Breast epithelium (tissue), 3 donors: ENCODE measurements around the gene AGTR1.
"Not testable (repeated sequence)": the region's sequence is repeated elsewhere in the genome, so short reads cannot be mapped to it uniquely, and the experiment has no call there.

Experiments
- CTCF ChIP-seq, 3 donors: fragments of 450-650 bp; IDR thresholded peaks; one replicate each; pipeline ENCODE4 v1.5.1; 2016 to 2017; ENCODE audit warnings: antibody characterized with exemption in 3 of 3, mild to moderate bottlenecking in 3 of 3, moderate library complexity in 3 of 3
- POLR2A ChIP-seq: fragments of 450-650 bp; IDR thresholded peaks from one replicate; pipeline ENCODE4 v1.6.1; 2016; ENCODE audit warnings: antibody characterized with exemption, mild to moderate bottlenecking, moderate library complexity
- POLR2AphosphoS5 ChIP-seq, 3 donors: sonication (generic); formaldehyde crosslinking; IDR thresholded peaks; one replicate each; pipeline ENCODE4 v1.6.1; 2017; ENCODE audit warnings: antibody characterized with exemption in 3 of 3

GRCh38 chr3:148785026-148785425, 87.3 kb downstream of the AGTR1 start:
- TF ChIP-seq CTCF (IDR thresholded peaks at IDR 0.05); POLR2AphosphoS5 (IDR thresholded peaks at IDR 0.05); POLR2A: not testable (repeated sequence)
